Measurements from ENCODE around the gene VIT.
A peak's percentile ranks its signal among the peaks of the same experiment; 100 is the strongest.

VIT gene

DNA sequence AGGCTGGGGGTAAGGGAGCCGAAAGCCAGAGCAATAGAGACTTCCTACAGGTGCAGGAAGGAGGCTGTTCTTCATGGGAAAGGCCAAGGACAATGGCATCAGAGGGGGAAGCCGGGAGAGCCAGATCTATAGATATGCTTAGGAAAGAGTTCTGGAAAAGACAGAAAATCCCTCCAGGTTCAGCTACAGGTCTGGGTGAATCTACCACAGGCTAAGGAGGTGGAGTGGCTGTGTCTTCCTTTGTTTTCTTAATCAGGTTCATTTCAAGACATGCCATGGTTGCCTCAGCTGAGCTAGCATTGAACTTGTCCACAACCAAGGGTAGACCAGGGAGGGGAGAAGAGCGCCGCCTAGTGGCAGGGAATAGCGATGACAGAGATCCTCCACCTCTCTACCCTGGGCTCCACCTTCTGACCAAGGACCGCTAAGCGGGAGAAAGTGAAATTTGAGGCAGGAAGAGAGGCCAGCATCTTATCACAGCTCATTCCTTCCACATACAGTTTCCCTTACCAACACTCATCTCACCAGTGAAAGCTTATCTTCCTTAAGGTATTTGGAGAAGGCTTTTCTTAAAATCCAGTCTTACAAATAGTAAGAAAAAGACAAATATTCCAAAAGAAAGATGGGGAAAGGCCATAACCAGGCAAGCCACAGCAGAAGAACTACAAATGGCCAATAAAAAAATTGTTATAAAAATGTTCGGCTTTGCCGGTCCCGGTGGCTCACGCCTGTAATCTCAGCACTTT lies 74.2 kb downstream of the VIT start:
- no peak for ATAC-seq

- ATAC-seq = no peak
Observed at GRCh38 chr2:36771671-36772070, 75.2 kb downstream of the VIT start.

DNA sequence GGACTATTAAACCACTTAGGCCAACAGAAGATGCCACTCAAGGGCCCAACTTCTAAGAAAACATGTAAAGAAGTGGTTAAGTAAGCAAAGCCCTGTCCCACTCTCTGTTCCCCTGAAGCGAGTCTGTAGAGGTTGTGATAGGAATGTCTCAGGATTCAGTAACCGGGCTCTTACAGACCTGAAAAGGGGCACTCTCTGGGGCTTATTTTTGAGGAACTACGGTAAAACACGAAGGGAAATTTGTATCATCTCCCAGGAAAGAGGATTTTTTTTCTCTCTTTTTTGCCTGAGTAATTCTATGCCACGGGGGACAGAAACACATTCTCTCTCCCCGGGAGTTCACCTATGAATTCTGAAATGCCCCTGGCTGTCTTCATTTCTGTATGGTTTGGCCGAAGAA lies 77.4 kb downstream of the VIT start:
- no peak for ATAC-seq

GRCh38 chr2:36775261-36775660 lies 78.8 kb downstream of the VIT start:
- ATAC-seq = no peak

DNA sequence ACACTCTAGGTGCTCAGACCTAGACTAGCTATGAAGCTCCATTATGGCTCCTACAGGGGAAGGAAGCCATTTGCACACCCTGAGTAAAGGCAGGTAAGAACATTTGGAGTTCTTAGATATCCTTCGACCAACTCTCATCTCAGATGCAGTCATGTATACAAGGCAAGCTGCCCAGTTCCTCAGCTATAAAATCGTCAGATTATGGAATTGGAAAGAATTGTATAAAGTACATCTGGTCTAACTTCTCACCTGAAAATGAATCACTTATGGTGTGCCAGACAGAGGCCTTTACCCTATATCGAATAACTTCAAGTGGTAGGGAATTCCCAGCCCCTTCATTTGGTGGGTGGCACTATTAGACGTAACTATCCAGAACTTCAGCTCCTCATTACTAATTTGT lies 79.3 kb downstream of the VIT start:
- no peak for ATAC-seq

GRCh38 chr2:36777272-36777671 lies 80.8 kb downstream of the VIT start:
- no peak for ATAC-seq

DNA sequence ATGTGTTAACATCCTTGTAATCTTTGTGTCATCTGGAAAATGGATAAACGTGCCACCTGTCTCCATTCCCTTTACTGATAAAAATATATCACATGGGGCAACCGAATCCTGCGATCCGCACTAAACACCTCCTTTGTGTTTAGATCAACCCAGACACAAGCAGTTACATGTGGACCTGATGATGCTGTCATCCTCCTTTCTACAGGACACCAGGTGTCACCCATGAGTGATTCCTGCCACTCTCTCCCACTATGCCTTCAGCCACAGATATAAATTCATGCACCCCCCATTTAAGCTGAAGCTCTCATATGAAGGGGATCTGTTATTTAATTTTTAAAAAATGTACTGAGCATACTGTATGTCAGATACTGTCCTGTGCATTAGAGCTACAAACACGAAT lies 81.3 kb downstream of the VIT start:
- ATAC-seq = no peak

GRCh38 chr2:36779462-36779861 lies 83.0 kb downstream of the VIT start:
- ATAC-seq = no peak

DNA sequence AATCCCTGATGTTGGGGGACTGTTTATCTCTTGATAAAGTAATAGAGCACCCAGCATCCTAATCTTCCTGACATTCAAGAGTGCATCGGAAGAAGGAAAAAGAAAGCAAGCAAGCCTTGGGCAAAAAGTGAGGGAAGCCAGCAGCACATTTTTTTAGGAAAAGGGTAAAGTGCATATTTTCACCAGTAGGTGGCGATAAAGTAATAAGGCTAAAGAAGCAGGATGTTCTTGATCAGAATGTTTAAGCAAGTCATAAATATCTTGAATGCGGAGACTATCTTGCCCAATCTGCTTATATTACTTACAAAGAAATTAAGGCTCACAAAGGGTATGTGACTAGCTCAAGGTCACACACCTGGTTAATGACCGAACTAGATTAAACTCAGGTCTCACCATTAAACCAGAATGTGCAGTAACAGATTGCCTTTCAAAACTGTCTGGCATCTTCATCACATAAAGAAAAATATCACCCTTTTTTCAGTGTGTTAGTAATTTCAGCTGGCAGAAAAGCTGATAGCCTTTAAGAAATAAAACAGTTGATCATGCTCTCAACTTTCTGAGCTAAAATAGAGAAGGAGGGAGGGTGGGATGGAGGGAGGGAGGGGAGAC lies 83.8 kb downstream of the VIT start:
- ATAC-seq = no peak

- ATAC-seq = no peak
Observed at GRCh38 chr2:36781907-36782720, 85.6 kb downstream of the VIT start.

DNA sequence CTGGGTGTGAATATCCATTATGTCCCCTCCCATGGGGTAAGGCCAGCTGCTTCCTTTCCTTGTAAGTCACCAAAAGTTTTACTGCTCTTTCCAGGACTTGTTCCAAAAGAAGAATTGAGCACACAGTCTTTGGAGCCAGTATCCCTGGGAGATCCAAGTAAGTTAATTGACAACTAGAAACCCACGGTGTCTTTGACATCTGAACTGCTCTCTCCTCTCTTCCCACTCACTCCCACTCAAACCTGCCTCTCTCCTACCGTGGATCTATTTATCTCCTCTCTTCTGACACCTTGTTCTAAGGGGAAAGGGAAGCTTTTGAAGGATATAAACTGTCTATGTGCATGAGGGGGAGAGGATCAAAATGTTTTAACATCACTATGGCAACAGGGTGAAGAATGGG lies 86.7 kb downstream of the VIT start:
- ATAC-seq = no peak

GRCh38 chr2:36785179-36785795 lies 88.8 kb downstream of the VIT start:
- ATAC-seq = peak; percentile 63 to 73

DNA sequence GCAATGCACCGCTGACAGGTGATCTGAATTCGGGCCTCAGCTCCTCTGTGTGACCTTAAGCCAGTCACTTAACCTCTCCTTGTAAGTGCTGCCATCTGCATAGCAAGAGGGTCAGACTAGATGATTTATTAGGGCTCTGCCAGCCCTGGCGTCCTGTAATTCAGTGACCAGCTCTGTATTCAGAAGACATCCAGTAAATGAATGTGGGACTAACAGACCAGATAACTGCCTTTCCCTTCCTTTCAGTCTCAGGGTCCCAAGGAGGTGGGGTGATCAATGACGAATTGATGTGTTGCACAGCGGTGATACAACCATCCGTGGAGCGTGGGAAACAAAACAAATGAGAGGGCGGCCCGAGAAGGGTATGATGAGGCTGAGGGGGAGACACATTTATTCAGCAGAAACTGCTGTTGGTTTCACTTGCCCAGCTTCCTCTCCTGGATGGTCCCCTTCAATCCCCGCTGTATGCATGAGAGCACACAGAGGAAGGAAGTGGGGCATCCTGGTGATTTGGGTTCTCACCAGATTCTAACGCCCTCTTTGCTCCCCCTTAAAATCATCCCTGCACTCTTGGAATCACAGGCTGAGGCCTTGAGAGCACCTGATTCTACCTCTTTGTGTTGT lies 92.8 kb downstream of the VIT start:
- ATAC-seq = no peak

DNA sequence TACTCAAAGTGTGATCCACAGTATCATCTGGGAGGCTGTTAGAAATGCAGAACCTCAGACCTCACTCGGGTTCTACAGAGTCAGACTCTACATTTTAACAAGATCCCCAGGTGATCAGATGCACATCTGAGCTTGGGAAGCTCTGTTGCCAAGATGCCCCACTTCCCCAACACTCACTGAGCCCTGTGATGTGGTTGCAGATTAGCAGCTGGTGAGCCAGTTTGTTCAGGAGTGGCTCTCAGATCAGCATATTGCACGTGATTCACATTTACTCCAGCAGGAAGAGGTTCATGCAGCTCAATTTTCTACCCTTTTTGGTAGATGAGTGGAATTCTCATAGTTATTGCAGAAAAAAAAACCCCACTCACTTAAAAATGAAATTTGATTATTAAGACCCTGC lies 96.4 kb downstream of the VIT start:
- ATAC-seq = no peak

GRCh38 chr2:36797324-36798070 lies 101.0 kb downstream of the VIT start:
- ATAC-seq = no peak

- no peak for ATAC-seq
Observed at GRCh38 chr2:36798724-36799123, 102.2 kb downstream of the VIT start.

- peak; percentile 76 to 78 for ATAC-seq
Observed at GRCh38 chr2:36800381-36800780, 103.9 kb downstream of the VIT start.

DNA sequence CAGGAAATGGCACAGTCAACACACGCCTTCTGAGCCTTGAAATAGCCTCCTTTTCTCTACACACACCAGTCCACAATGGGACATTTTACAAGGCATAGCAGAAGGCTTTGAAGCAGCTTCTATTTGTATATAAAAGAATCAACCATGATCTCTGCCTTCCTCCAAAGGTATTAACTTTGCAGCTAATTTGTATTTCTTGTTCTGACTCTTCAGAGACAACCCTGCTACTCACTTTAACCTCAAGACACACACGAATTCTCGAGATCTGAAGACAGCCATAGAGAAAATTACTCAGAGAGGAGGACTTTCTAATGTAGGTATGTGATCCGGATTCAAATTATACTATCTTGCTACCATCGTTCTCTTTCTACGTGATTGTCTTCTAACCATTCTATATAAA lies 104.6 kb downstream of the VIT start:
- peak in 1 of 2 donors; percentile 28 for ATAC-seq

DNA sequence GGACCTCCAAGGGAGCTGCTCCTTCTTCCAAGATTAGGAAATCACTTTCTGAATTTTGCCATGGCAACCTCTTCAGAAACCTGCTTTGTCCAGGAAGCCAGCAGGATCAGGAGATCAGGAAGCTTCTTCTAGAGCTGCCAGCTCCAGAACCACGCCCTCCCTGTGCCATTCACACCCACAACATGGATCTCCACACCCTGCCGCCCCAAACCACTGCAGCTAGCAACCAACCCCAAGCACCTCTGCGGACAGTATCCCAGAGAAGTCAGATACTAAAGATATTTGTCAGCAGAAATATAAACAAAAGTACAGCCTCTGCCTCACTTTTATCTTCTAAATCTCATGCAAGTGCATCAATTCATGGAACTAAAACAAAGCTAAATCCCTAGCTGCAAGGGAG lies 106.4 kb downstream of the VIT start:
- no peak for ATAC-seq

DNA sequence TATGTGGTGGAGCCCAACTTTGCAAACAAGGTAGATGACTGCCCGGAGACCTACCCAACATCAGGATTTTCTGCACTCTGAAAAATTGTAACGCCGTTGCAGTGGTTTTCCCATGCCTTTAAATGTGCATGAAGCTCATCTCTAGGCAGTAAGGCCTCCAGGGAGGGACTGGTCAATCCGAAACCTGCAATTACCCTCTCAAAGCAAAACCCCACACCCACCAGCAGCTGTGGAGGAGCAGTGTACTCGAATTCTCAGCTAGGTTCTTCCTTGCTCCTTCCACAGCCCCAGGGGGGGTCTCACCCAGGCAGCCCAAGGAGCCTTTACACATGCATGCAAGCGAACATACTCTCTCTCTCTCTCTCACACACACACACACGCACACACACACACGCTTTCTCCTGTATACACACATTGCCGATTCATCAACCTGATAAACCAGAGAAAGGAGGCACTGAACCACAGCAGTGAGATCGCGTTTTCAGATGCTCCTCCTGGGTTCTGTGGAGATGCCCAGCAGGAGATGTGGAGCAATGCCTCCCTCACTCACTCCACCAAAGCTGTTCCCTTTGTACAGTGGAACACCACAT lies 109.2 kb downstream of the VIT start:
- ATAC-seq = no peak

DNA sequence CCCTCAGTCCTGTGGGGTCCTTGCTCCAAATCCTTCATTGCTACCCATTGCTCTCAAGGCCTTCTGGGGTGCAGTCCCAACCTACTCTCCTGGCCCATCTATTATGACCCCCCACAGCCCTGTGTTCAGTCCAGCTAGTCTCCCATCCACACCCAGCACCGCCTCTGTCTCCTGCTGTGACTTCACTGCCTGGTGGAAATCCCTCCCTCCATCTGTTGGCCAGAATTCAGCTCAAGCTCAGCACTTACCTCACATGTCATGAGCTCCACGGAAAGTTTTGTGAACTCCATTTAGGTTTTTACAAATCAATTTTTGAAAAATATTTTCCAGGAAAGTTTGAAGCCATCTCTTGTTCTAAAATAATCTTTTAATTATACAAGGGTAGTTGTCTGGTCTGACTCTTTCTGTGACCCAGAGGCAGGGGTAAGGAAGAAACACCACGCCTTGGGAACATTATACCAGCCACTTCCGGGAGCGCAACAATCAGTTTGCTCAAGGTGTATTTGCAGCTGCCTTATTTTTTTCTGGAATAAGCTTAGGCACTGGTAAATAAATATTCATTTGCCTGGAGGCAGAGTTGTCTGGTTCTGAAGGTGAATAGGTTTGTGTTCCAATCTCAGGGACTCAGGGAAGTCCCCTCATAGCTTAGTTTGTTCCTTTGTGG lies 110.8 kb downstream of the VIT start:
- ATAC-seq = no peak

All from activated CD4-positive, CD25-positive, alpha-beta regulatory T cell treated with anti-CD3 and anti-CD28 coated beads, Interleukin-2, amount 50 U/mL, for 24 hours (primary cell).